HS-27A (cell line): Measurements from ENCODE around the gene RIT2.
"Not testable (repeated sequence)": the region's sequence is repeated elsewhere in the genome, so short reads cannot be mapped to it uniquely, and the experiment has no call there.

ENCODE experiments used
- DNase-seq: peaks from one replicate; pipeline ENCODE4 v3.0.0-alpha.2; 2012; ENCODE audit warnings: low read depth, missing footprints

RIT2 gene

DNA sequence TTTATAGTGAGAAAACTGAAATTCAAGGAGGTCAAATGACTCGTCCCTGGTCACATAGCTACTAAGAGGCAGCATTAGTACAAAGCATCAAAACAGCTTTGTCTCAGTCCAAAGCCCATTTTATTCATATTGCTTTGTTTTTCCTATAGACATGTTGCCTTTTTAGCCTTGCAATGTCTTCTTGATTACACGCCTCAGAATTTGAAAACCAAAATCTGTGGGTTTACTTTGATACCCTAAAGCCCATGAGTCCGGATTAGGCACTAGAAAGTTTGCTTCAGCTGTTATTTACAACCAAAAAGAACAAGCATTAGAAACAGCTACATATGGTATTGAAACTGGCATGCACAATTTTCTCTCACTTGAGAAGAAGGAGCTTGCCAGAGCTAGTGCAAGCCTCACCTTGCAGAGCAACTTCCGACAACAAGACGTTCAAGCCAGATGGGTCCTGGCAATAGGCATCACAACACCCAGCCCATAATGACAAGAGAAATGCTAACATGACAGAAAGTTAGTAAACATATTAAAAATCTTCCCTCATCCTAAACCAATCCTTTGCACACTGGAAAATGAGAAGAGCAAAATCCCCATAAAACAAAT lies 276.8 kb downstream of the RIT2 start:
- no peak for DNase-seq

DNA sequence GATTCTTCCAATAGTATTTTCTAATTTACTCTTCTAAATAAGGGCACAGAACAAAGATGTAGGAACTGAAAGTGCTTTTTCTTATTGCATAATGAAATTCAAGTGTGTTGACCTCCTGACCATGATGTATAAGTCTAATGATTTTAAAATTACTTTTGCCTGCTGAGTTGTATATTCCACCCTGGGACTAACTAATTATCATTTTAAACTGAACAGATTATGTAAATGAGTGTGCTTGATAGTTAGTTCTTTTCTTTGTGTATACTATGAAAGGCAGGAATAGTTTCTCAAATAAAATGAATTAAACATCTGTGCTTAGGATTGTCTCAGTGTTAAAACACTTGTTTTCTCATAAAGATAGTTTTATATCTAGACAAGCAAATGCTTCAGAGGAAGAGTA lies 284.5 kb downstream of the RIT2 start:
- no peak for DNase-seq

DNA sequence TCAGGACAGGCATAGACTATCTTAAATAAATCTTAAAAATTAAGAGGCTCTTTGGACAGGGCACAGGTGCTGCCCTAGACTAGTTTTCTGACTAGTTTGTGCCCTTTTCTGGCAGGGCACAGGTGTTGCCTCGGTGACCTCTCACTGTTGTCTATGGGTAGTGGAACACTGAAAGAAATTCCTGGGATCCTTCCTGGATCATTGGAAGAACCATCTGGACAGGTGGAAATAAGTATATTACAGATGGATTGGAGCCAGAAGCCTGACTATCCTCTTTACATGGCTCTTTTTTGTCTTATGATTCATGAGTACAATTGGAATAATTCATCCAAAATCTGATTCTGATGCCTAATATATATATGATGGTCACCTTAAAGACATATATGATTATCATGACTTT lies 286.6 kb downstream of the RIT2 start:
- no peak for DNase-seq

DNA sequence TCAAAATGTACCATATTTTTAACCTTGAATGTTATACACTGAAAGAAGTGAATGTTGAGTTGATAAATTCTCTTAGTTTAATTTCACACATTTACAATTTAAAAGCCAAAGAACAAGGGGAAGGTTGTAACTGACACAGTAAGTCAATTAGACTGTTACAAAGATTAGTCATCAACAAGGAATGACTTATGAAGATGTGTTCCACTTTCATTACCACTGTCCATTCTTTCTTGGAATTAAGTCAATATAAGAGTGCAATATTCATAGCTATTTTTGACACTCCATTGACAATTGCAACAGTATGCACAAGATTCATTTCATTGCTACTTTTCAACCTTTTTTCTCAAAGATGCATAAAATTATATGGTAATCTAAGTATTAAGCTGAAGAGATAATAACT lies 291.3 kb downstream of the RIT2 start:
- no peak for DNase-seq

DNA sequence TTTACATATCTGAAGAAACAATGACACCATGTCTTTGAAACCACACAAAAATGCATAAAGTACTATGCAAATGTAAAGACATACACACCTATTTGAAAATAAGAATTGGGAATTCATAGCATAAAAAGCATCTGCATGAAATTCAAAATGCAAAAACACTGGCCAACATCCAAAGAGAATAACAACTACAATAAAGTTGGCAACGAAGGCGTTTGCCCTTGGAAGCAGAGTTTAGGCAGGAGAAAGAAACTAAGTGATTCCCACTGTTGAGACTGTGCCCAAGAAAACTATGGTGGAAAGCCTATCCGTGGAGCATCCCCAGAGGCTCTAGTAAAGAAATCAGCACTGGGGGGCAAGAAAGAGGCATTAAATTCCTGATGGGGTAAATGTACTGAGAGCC lies 292.8 kb downstream of the RIT2 start:
- DNase-seq, result no peak

DNA sequence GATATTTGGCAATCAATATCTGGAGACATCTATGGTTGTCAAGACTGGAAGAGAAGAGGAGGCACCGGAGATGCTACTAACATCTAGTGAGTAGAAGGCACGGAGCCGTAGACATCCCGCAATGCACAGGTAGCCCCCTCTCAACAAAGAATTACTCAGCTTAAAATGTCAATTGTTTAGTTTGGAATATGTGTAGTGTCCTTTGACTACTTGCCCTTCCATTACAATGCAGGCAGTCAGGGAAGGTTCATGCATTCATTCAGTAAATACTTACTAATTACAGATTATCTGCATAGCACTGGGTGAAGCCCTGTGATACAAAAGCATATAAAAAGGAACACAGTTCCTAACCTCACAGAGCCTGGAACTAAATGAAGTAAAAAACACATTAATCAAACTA lies 294.0 kb downstream of the RIT2 start:
- DNase-seq, result no peak

DNA sequence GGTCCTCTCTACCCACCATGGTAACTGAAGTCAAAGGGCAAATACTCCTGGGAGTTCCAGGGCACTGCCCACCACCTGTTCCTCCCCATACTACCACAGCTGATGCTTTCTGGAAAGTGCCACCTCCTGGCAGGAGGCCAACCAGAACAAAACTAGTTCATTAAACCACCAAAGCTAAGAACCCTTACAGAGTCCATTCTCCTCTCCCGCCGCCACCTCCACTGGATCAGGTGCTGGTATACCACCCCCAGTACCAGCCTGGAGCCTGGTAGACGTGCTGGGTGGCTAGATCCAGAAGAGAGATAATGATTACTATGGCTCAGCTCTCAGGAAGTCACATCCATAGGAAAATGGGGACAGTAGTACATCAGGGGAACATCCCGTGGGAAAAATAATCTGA lies 300.9 kb downstream of the RIT2 start:
- no peak for DNase-seq

DNA sequence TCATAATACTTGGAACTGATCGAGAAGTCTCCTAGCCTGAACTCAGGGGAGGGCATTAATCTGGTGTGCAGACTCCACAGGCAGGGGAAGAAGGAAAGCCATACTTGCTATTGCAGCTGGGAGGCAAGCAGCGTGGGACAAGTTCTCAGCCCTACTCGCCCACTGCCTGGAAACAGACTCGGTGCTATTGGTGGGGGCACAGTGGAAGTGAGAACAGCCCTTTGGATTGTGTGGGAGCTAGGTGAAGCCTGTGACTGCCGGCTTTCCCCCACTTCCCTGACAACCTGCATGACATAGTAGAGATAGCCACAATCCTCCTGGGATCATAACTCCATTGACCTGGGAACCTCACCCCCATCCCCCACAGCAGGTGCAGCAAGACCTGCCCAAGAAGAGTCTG lies 301.3 kb downstream of the RIT2 start:
- no peak for DNase-seq

DNA sequence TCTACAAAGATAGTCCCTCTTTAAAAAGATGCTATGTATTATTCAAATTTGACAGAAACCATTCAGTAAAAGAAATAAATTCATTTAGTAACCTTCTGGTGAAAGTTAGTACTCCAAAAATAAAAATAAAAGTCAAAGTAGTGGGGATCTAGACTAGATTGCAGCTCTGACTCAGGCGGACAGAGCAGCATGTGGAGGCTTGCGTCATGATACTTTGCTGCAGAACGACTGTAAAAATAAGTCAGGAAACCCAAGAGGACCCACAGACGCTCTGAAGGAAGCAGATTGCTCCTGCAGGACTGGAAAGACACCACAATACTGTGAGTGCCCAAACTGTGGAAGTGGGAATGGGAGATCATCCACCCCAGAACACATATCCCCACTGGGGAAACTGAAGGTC lies 301.9 kb downstream of the RIT2 start:
- DNase-seq, result no peak

DNA sequence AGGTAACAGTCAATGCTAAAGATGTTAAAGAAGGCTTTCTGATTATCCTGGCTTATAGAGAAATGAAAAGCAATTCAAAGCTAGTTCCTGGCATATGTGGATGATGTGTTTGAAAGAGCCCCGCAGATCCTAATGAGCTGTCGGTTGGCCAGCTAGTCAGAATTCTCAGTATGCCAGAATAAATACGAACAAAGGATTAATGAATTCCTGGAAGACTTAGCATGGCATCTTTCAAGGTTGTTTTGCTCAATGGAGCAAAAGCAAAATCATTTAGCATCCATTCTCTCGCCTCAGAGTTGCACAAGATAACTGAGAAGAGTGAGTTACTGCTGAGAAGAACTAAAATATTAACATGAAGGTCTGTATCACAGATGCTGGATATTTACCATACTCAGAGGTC lies 307.6 kb downstream of the RIT2 start:
- DNase-seq, result no peak

DNA sequence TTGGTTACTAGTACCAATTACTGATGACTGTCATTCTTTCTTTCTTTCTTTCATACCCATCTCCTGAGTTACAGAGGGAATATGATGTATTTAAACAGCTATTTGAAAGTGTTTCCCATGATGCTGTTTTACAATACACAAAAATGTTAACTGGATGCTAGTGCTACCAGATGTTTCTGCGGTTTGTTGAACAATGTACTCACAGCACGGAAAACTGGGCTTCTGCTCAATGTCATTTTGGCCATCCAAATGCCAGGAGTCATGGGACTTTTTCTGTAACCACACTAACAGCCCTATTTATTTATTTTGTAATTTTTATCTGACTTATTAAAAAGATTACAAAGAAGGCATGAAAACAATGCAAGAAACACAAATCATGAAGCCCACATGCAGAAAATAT lies 313.8 kb downstream of the RIT2 start:
- no peak for DNase-seq

DNA sequence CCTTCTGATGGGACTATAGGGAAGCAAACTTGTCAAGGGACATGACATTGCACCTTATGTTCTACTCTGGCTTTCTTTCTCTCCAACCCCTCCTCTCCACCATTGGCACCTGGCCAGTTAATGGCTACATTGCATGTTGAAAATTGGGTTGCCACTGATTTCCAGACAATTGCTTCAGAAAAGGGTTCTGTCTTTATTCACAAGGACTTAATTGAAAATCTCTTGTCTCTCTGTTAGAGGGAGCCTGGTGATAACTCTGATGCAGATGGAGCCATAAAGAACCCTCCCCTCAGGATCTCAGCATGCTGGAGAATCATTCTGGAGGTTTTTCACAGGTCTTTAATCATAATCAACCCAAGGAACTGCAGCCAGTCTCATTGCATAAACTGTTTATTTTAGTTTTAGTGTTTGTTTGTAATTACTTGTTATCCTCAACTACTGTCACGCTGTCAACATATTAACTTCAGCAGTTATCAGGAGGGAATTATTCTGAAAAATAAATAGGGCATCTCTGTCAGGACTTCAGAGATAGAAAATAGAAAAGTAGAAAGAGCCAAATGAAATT lies 316.8 kb downstream of the RIT2 start:
- DNase-seq, result no peak

DNA sequence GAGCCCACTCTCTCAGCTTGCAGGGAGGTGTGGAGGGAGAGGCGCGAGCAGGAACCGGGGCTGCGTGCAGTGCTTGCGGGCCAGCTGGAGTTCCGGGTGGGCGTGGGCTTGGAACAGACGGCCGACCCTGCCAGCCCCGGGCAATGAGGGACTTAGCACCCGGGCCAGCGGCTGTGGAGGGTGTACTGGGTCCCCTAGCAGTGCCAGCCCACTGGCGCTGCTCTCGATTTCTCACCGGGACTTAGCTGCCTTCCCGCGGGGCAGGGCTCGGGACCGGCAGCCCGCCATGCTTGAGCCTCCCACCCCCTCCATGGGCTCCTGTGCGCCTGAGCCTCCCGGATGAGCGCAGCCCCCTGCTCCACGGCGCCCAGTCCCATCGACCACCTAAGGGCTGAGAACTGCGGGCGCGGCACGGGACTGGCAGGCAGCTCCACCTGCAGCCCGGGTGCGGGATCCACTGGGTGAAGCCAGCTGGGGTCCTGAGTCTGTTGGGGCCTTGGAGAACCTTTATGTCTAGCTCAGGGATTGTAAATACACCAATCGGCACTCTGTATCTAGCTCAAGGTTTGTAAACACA lies 320.2 kb downstream of the RIT2 start:
- DNase-seq, result not testable (repeated sequence)

DNA sequence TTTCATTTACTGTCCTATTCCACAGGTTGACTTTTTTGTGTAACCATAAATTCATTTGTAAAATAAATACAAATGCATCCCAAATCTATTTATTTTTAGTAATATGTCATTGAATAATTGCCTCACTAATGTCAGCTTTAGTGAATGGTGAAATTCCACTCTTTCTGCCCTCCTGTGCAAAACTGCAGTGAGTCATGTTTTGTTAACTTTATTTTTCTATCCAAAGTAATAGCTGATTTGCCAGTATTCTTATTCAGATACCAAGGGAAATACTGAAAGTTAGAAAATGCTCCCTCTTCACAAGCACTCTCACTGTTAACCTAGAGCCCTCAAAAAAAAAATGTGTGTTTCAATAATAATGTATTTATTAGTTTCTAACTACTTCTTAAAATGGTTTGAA lies 322.8 kb downstream of the RIT2 start:
- no peak for DNase-seq

DNA sequence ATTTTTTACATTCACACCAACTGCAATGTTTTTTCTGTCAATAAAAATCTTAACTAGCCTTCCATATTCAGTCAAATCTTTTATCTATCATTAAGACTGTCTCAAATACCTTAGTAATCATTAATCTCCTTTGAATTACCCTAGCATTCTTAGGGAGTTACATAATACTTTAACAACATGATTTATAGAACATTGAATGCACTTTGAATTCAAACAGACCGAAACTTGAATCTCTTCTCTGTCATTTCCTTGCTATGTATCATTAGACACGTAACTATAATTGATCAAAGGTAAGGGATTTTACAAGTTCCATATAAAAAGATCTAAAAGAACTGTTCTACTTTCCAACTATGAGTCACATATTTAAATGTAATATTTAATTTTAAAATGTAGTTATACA lies 330.9 kb downstream of the RIT2 start:
- DNase-seq, result no peak

DNA sequence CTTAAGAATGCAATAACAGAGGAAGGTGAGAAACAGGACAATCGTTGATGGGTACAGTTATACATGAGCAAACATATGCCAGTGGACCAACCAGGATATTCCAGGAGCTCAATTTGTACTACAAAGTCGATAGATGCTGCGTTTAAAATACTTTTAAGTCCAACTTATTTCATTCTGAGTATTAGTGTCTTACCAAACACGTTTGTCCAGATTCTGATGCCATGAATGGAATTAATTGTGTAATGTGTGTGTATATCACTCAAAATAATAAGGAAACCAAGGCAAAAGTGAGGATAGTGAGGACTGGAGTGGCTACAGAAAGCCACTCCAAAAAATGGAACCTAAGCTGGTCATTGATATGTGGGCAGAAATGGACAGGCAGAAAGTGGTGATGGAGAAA lies 332.6 kb downstream of the RIT2 start:
- no peak for DNase-seq

DNA sequence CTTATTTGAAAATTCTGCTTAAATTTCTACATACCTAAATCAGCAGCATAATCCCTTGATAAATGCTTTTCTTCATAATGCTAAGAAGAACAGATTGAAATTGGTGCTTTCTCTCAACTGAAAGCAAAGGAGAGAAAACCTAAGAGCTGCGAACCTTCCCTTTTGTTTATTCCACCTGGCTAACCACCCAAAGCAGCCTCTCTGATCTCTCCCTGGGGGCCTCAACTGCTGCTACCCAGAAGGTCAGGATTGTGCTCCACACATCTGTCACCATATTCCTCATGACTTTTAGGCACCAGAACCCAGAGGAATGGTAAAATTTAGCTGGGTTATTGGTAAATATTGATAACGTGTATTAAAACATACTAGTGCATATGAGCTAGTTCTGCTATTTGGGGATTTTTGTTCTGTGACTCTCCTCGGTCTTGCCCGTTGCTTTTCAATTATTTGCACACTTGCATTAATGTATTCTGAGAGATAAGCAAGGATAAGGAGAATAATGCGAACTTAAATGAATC lies 334.1 kb downstream of the RIT2 start:
- DNase-seq, result no peak

DNA sequence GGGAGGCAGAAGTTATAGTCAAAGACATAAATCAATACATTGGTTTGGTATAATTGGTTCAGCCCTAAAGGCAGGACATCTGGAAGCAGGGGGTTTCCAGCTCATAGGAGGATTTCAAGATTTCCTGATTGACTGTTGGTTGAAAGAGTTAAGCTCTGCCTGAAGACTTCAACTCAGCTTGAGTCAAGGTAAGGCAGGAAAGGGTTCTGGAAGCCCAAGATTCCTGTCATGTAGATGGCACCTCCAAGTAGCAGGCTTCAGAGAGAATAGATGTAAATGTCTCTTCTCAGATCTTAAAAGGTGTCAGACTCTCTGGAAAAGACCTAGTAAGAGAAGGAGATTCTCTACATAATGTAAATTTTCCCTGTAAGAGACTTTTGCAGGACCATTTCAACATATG lies 335.3 kb downstream of the RIT2 start:
- DNase-seq, result no peak

DNA sequence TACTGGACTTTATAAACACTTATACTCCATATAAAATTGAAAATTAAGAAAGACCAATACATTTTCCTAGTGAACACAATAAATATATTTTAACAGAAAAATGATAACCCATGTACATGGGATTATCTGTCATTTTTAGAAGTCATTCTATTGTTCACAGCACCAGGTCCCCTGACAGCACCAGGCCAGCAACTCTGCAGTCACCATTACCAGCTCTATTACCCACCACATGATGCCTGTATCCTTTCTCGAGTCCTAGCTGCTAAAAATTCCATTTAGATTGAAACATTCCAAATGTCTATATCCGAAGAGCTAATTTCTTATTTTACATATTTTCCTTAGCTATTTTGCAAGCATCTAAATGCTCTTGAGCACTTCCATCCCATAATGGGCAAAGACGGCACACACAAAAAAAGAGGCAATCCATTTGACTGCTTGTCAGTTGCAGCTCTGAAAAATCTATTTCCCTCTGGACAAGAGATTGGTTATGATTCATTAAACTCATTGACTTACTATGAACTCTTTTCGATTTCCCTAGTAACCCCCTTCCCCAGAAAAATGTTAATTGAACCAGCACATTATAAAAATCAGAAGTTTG lies 336.9 kb downstream of the RIT2 start:
- no peak for DNase-seq

DNA sequence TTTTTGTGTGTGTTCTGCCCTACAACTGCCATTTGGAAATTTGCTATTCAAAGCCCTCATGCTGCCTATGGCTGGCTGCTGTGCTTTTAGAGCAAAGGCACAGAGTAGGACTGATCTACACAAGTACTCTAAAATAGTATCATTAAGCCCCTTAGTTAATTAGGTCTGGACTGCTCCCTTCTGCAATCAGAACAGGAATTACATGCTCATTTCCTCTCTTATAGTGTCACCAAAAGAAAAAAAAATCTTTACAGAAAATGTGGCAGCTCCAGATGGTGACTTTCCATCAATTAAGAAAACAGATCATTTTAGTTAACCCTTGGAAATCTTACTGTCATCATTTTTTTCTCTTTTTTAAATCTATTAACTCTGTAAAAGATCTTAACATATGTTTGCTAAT lies 337.5 kb downstream of the RIT2 start:
- DNase-seq, result no peak

DNA sequence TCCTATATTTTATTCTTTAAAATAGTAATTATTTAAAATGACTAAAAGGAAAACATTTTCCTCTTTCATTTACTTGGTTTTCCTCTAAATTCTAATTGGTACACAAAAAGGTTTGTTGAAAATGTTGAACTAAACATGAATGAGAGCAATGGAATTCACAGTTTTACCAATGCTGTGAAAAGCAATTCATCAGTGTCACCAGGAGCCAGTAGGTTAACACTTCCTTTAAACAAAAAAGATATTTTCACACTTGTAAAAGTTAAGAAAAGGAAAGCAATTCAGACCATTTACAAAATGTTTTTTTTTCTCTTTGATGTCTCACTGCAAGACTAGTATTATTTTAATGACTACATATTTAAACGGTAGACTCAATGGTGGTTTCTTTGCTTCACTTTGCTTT lies 341.6 kb downstream of the RIT2 start:
- DNase-seq, result no peak

DNA sequence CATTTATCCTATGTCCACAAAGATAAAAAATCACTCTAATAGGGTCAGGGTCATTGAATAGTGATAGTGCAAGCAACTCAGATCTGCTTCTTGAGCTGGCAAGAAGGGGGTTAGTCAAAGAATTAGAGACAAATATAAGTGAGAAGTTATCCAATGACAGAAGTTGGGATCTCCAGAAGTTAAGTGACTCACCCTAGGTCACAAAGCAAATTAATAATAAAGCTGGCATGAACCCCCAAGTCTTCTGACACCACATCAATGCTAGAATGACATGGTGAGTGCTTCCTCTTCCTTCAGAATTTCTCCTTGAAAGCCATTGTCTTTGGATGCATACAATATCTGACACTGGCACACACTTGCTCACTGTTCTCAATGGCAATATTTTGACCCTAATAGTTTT lies 343.5 kb downstream of the RIT2 start:
- no peak for DNase-seq

DNA sequence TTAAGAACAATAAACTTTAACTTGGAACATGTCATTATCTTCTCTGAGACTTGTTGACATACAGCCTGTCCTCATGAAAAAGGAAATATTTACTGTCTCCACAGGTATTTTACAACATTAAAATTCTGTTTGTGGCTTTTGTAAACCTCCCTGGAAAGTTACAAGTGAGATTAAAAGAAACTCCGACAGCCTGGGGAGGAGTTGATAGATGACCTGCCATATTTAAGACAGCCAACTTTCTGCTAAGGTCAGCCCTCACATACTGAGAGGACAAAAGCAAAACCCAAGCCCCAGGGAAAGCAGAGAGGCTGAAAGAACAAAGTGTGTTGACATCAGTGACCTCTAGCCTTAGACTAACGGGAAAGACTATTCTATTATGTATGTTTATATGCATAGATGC lies 350.2 kb downstream of the RIT2 start:
- DNase-seq, result no peak

DNA sequence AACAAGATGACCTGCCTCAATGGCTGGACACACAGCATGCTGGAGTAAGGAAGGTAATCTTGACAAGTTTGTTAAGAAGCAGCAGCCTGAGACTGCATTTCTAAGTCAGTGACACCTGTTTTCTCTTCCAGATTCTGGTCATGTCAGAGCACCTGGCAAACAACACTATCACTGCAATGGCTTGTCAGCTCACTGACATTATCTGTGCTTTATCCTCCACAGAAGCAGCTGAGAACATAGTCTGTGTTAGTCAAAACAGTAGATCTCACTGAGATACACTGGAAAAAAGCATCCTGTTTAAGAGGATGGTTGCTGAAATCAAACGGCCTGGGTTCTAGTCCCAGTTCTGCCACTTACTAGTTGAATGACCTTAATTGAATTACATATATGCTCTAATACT lies 355.2 kb downstream of the RIT2 start:
- DNase-seq, result no peak
